ENCODE results near the gene PAQR9. TPM values are rescaled to one million over a fixed set of nuclear protein-coding genes. Genes with fewer than 3 reads are reported as not detected.

The PAQR9 gene
- total and polyA plus RNA-seq, 2 donors (not counting 1 experiment from before 2014, with no cell fraction given), result not detected

GRCh38 chr3:143001034-143001368, 37.5 kb upstream of the PAQR9 start:
- Mint-ChIP-seq H3K27me3 (no peaks in the 10 kb centered on the region), H3K4me1 (peaks cover 29% of the 10 kb centered on the region), H3K27ac (peak overlapping the region; percentile 96), H3K9me3 (ENCODE audit: insufficient read depth) (no peaks in the 10 kb centered on the region), H3K4me3 (peak overlapping the region; percentile 96)
- peak overlapping the region; percentile 87 for H3K4me2 ChIP-seq (replicated peaks; ENCODE audit: low read depth, low read length, poor library complexity, severe bottlenecking)
- no peaks in the 10 kb centered on the region for H3K27me3 ChIP-seq (replicated peaks in 1 of 4; ENCODE audit: control extremely low read depth in 1 of 4, control insufficient read depth in 3 of 4, insufficient read depth in 4 of 4, low read length in 3 of 4)
- POLR2A ChIA-PET, result interaction anchor here (0.6 to 2.7 kb wide), 6 partner anchors 8 to 971 kb away, joined by 3 to 17 read pairs (median 4); partner anchors contain the start of genes ATR, DIPK2A and XRN1
- H3K9me3 ChIP-seq (ENCODE audit: control extremely low read depth in 1 of 3, control insufficient read depth in 2 of 3, insufficient read depth in 1 of 3, low read length in 2 of 3), result no peaks in the 10 kb centered on the region
- peak overlapping the region; percentile 100 for H3K9ac ChIP-seq (ENCODE audit: low read length)
- DNase-seq, result no peak
- peak overlapping the region; percentile 86 to 98 for H3K27ac ChIP-seq (ENCODE audit: low read length in 2 of 2)
- WGBS (ENCODE audit: insufficient coverage), result 0% methylated on average over 5 of the region's 15 CpGs
- no peak for TF ChIP-seq CTCF (IDR thresholded peaks at IDR 0.05)
- no peak for TF ChIP-seq EZH2 (IDR thresholded peaks at IDR 0.05; ENCODE audit: borderline replicate concordance, insufficient read depth, low read depth, low read length, poor library complexity, severe bottlenecking)
- peak; percentile 58 for ATAC-seq (ENCODE audit: low read depth)
- H4K20me1 ChIP-seq (ENCODE audit: control insufficient read depth, insufficient read depth, low read length, poor library complexity, severe bottlenecking), result peaks cover 13% of the 10 kb centered on the region
- H3K4me1 ChIP-seq (ENCODE audit: control insufficient read depth in 2 of 2, insufficient read depth in 2 of 2, low read length in 2 of 2), result peaks cover 19 to 20% of the 10 kb centered on the region in 2 donors
- H3K79me2 ChIP-seq (ENCODE audit: control insufficient read depth, insufficient read depth, low read length), result peaks cover 49% of the 10 kb centered on the region
- no peaks in the 10 kb centered on the region for H3K36me3 ChIP-seq (replicated peaks in 1 of 2; ENCODE audit: control extremely low read depth in 1 of 2, control insufficient read depth in 1 of 2, extremely low read depth in 1 of 2, insufficient read depth in 2 of 2, low read length in 1 of 2)
- CTCF ChIA-PET, result interaction anchor here (0.6 to 2.6 kb wide), 9 partner anchors 10 to 423 kb away, joined by 3 to 13 read pairs (median 3); partner anchors contain the start of gene ATR
- peak overlapping the region; percentile 96 for H2AFZ ChIP-seq (ENCODE audit: insufficient read depth, low read depth, low read length, poor library complexity, severe bottlenecking)
- peak overlapping the region; percentile 73 to 100 (median 97) for H3K4me3 ChIP-seq (ENCODE audit: control extremely low read depth in 1 of 5, extremely low read depth in 1 of 5, insufficient read depth in 1 of 5, low read depth in 2 of 5, low read length in 4 of 5)
- intact Hi-C loops (cut with micrococcal nuclease), result loop anchor here (1.0 to 5.0 kb wide), 9 partner anchors 118 to 1689 kb away; partner anchors contain the start of genes ATR, CHST2, PLS1 and RNF7

- H3K27me3 ChIP-seq (replicated peaks in 1 of 4; ENCODE audit: control extremely low read depth in 1 of 4, control insufficient read depth in 3 of 4, insufficient read depth in 4 of 4, low read length in 3 of 4), result no peaks in the 10 kb centered on the region
- Mint-ChIP-seq H3K4me3 (peak overlapping the region; percentile 96), H3K9me3 (ENCODE audit: insufficient read depth) (no peaks in the 10 kb centered on the region), H3K27me3 (no peaks in the 10 kb centered on the region), H3K27ac (peak overlapping the region; percentile 96), H3K4me1 (peaks cover 29% of the 10 kb centered on the region)
- peak overlapping the region; percentile 100 for H3K9ac ChIP-seq (ENCODE audit: low read length)
- H3K9me3 ChIP-seq (ENCODE audit: control extremely low read depth in 1 of 3, control insufficient read depth in 2 of 3, insufficient read depth in 1 of 3, low read length in 2 of 3), result no peaks in the 10 kb centered on the region
- no peak for TF ChIP-seq CTCF (IDR thresholded peaks at IDR 0.05)
- TF ChIP-seq EZH2 (IDR thresholded peaks at IDR 0.05; ENCODE audit: borderline replicate concordance, insufficient read depth, low read depth, low read length, poor library complexity, severe bottlenecking), result no peak
- peak overlapping the region; percentile 96 for H2AFZ ChIP-seq (ENCODE audit: insufficient read depth, low read depth, low read length, poor library complexity, severe bottlenecking)
- ChIA-PET POLR2A (interaction anchor here (0.6 to 2.7 kb wide), 5 partner anchors 422 to 972 kb away, joined by 4 to 18 read pairs (median 9); partner anchors contain the start of genes ATR, DIPK2A and XRN1), CTCF (interaction anchor here (1.3 to 2.6 kb wide), 4 partner anchors 15 to 423 kb away, joined by 3 to 13 read pairs (median 4); partner anchors contain the start of gene ATR)
- no peak for ATAC-seq (ENCODE audit: low read depth)
- H3K79me2 ChIP-seq (ENCODE audit: control insufficient read depth, insufficient read depth, low read length), result peaks cover 44% of the 10 kb centered on the region
- WGBS (ENCODE audit: insufficient coverage), result 57% methylated on average over 8 of the region's 10 CpGs
- intact Hi-C loops (cut with micrococcal nuclease), result loop anchor here (5.0 kb wide), 4 partner anchors 403 to 1688 kb away; partner anchors contain the start of genes PLS1, RNF7 and TFDP2
- peak overlapping the region; percentile 87 for H3K4me2 ChIP-seq (replicated peaks; ENCODE audit: low read depth, low read length, poor library complexity, severe bottlenecking)
- peak overlapping the region; percentile 86 to 98 for H3K27ac ChIP-seq (ENCODE audit: low read length in 2 of 2)
- H3K4me3 ChIP-seq (ENCODE audit: control extremely low read depth in 1 of 5, extremely low read depth in 1 of 5, insufficient read depth in 1 of 5, low read depth in 2 of 5, low read length in 4 of 5), result peak overlapping the region; percentile 73 to 100 (median 97)
- DNase-seq, result no peak
- no peaks in the 10 kb centered on the region for H3K36me3 ChIP-seq (replicated peaks in 1 of 2; ENCODE audit: control extremely low read depth in 1 of 2, control insufficient read depth in 1 of 2, extremely low read depth in 1 of 2, insufficient read depth in 2 of 2, low read length in 1 of 2)
- peaks cover 9% of the 10 kb centered on the region for H4K20me1 ChIP-seq (ENCODE audit: control insufficient read depth, insufficient read depth, low read length, poor library complexity, severe bottlenecking)
- H3K4me1 ChIP-seq (ENCODE audit: control insufficient read depth in 2 of 2, insufficient read depth in 2 of 2, low read length in 2 of 2), result peaks cover 19 to 20% of the 10 kb centered on the region in 2 donors
Measured at GRCh38 chr3:143000528-143000927, 37.1 kb upstream of the PAQR9 start.

All from B cell (primary cell).